ENCODE data around the gene P2RY12. TPM values are rescaled to one million over a fixed set of nuclear protein-coding genes. Genes with fewer than 3 reads are reported as not detected.
A peak's percentile ranks its signal among the peaks of the same experiment; 100 is the strongest.

The P2RY12 gene
- total and polyA plus RNA-seq, 2 donors (not counting 1 experiment from before 2014, with no cell fraction given) = 0.42 to 0.79 TPM

DNA sequence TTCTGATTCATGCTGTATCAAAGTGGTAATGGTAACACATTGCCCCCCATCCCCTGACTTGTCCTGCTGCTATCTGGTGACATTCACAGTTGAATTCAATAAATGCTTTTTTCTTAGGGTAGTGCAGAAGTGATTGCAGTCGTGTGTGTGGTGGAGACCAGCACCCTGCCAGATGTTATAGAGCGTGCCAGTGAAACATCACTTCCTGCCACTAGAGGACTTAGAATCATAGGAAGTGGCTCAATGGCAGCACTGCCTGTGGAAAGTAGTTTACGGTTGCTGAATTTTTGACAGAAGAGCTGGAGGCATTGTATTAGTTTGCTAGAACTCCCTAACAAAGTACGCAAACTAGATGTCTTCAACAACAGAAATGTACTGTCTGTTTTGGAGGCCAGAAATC, 37.4 kb upstream of the P2RY12 start:
- Histone ChIP-seq H4K20me1 (ENCODE audit: control insufficient read depth, insufficient read depth, low read length, poor library complexity, severe bottlenecking) (no peaks in the 10 kb centered on the region), H3K27me3 (replicated peaks in 1 of 4; ENCODE audit: control extremely low read depth in 1 of 4, control insufficient read depth in 3 of 4, insufficient read depth in 4 of 4, low read length in 3 of 4) (no peaks in the 10 kb centered on the region), H3K4me1 (ENCODE audit: control insufficient read depth in 2 of 2, insufficient read depth in 2 of 2, low read length in 2 of 2) (peaks cover 5 to 11% of the 10 kb centered on the region in 2 donors), H3K9me3 (ENCODE audit: control extremely low read depth in 1 of 3, control insufficient read depth in 2 of 3, insufficient read depth in 1 of 3, low read length in 2 of 3) (no peaks in the 10 kb centered on the region), H3K4me3 (ENCODE audit: control extremely low read depth in 1 of 5, extremely low read depth in 1 of 5, insufficient read depth in 1 of 5, low read depth in 2 of 5, low read length in 4 of 5) (no peak overlapping the region), H3K27ac (ENCODE audit: low read length in 2 of 2) (no peak overlapping the region), H3K79me2 (ENCODE audit: control insufficient read depth, insufficient read depth, low read length) (no peaks in the 10 kb centered on the region), H3K9ac (ENCODE audit: low read length) (no peak overlapping the region), H3K36me3 (replicated peaks in 1 of 2; ENCODE audit: control extremely low read depth in 1 of 2, control insufficient read depth in 1 of 2, extremely low read depth in 1 of 2, insufficient read depth in 2 of 2, low read length in 1 of 2) (no peaks in the 10 kb centered on the region), H2AFZ (ENCODE audit: insufficient read depth, low read depth, low read length, poor library complexity, severe bottlenecking) (peak overlapping the region; percentile 14), H3K4me2 (replicated peaks; ENCODE audit: low read depth, low read length, poor library complexity, severe bottlenecking) (no peak overlapping the region)
- Mint-ChIP-seq H3K9me3 (ENCODE audit: insufficient read depth) (no peaks in the 10 kb centered on the region), H3K4me3 (no peak overlapping the region), H3K4me1 (peaks cover 16% of the 10 kb centered on the region), H3K27me3 (no peaks in the 10 kb centered on the region), H3K27ac (no peak overlapping the region)
- WGBS (ENCODE audit: insufficient coverage) = 84% methylated on average over 3 of the region's 4 CpGs
- DNase-seq = no peak
- intact Hi-C loops (cut with micrococcal nuclease) = no loop called here
- peak; percentile 47 for ATAC-seq (ENCODE audit: low read depth)
- ChIA-PET CTCF (interaction anchor here (1.1 to 1.9 kb wide), 2 partner anchors 18 to 37 kb away, joined by 3 to 6 read pairs; partner anchors contain the start of gene P2RY12), POLR2A (no interaction called here)
- no peak for TF ChIP-seq EZH2 (IDR thresholded peaks at IDR 0.05; ENCODE audit: borderline replicate concordance, insufficient read depth, low read depth, low read length, poor library complexity, severe bottlenecking)

DNA sequence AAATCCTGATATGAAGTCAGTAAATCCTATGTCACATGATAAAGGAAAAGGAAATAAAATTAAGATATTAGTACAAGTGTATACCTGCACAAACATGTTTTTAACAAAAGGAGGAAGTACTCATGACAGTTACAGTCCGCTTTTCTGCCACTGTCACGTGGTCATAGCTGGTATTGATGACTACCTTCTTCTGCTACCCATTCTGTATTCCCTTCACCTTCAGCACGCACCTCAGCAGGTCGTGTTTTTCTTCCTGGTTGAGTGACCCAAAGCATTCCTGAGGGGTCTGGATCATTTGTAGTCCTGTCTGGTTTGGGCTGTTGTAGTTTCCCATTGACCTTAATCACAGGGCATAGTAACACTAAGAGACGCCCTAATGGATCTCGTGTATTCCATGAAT, 35.3 kb upstream of the P2RY12 start:
- no CpG with 5 or more reads among the region's 6 CpGs for WGBS (ENCODE audit: insufficient coverage)
- no peak for TF ChIP-seq EZH2 (IDR thresholded peaks at IDR 0.05; ENCODE audit: borderline replicate concordance, insufficient read depth, low read depth, low read length, poor library complexity, severe bottlenecking)
- TF ChIP-seq, protein P1, sequence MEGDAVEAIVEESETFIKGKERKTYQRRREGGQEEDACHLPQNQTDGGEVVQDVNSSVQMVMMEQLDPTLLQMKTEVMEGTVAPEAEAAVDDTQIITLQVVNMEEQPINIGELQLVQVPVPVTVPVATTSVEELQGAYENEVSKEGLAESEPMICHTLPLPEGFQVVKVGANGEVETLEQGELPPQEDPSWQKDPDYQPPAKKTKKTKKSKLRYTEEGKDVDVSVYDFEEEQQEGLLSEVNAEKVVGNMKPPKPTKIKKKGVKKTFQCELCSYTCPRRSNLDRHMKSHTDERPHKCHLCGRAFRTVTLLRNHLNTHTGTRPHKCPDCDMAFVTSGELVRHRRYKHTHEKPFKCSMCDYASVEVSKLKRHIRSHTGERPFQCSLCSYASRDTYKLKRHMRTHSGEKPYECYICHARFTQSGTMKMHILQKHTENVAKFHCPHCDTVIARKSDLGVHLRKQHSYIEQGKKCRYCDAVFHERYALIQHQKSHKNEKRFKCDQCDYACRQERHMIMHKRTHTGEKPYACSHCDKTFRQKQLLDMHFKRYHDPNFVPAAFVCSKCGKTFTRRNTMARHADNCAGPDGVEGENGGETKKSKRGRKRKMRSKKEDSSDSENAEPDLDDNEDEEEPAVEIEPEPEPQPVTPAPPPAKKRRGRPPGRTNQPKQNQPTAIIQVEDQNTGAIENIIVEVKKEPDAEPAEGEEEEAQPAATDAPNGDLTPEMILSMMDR (IDR thresholded peaks at IDR 0.05) = no peak
- H3K4me1 ChIP-seq (ENCODE audit: control insufficient read depth in 2 of 2, insufficient read depth in 2 of 2, low read length in 2 of 2) = peaks cover 0 to 4% of the 10 kb centered on the region in 2 donors
- Mint-ChIP-seq H3K27me3 (no peaks in the 10 kb centered on the region), H3K9me3 (ENCODE audit: insufficient read depth) (no peaks in the 10 kb centered on the region), H3K4me1 (peaks cover 4% of the 10 kb centered on the region), H3K27ac (no peak overlapping the region), H3K4me3 (no peak overlapping the region)
- no peak overlapping the region for H3K27ac ChIP-seq (ENCODE audit: low read length in 2 of 2)
- DNase-seq (no peak), ATAC-seq (ENCODE audit: low read depth) (no peak)
- CTCF ChIA-PET = no interaction called here
- POLR2A ChIA-PET = no interaction called here
- H3K9me3 ChIP-seq (ENCODE audit: control extremely low read depth in 1 of 3, control insufficient read depth in 2 of 3, insufficient read depth in 1 of 3, low read length in 2 of 3) = no peaks in the 10 kb centered on the region
- no peak overlapping the region for H3K9ac ChIP-seq (ENCODE audit: low read length)
- H3K4me2 ChIP-seq (replicated peaks; ENCODE audit: low read depth, low read length, poor library complexity, severe bottlenecking) = no peak overlapping the region
- no peak overlapping the region for H3K4me3 ChIP-seq (ENCODE audit: control extremely low read depth in 1 of 5, extremely low read depth in 1 of 5, insufficient read depth in 1 of 5, low read depth in 2 of 5, low read length in 4 of 5)
- no peaks in the 10 kb centered on the region for H3K36me3 ChIP-seq (replicated peaks in 1 of 2; ENCODE audit: control extremely low read depth in 1 of 2, control insufficient read depth in 1 of 2, extremely low read depth in 1 of 2, insufficient read depth in 2 of 2, low read length in 1 of 2)
- no peak overlapping the region for H2AFZ ChIP-seq (ENCODE audit: insufficient read depth, low read depth, low read length, poor library complexity, severe bottlenecking)
- H3K27me3 ChIP-seq (replicated peaks in 1 of 4; ENCODE audit: control extremely low read depth in 1 of 4, control insufficient read depth in 3 of 4, insufficient read depth in 4 of 4, low read length in 3 of 4) = no peaks in the 10 kb centered on the region
- intact Hi-C loops (cut with micrococcal nuclease) = no loop called here
- no peaks in the 10 kb centered on the region for H3K79me2 ChIP-seq (ENCODE audit: control insufficient read depth, insufficient read depth, low read length)
- H4K20me1 ChIP-seq (ENCODE audit: control insufficient read depth, insufficient read depth, low read length, poor library complexity, severe bottlenecking) = no peaks in the 10 kb centered on the region
